Naive thymus-derived CD4-positive, alpha-beta T cell (primary cell): ENCODE measurements around the gene CHIA. TPM values are rescaled to one million over a fixed set of nuclear protein-coding genes. Genes with fewer than 3 reads are reported as not detected.

Experiments used
- ATAC-seq: fragments of 150-1000 bp; cut with Tn5 transposase; 2 replicates; pipeline ENCODE4 v1.10.0; 2021; ENCODE audit warnings: mild to moderate bottlenecking, moderate library complexity
- CTCF ChIA-PET: fragments of 350-600 bp; sonication (Branson Sonifier 250); formaldehyde crosslinking; loops from one replicate; lab custom pipeline; 2021; ENCODE audit warnings: antibody characterized with exemption; lab: Charles Lee
- POLR2A ChIA-PET: fragments of 350-600 bp; sonication (Branson Sonifier 250); formaldehyde crosslinking; loops from one replicate; lab custom pipeline; 2021; ENCODE audit warnings: antibody characterized with exemption, inconsistent platforms; lab: Charles Lee
- DNase-seq, 9 donors: peaks; one replicate each; pipeline versions ENCODE4 v3.0.0 to v3.0.0-alpha.2; 2020 to 2022; ENCODE audit warnings: mixed read lengths in 1 of 9
- H3K27ac ChIP-seq: one replicate; pipeline ENCODE4 v1.7.0; 2013; ENCODE audit warnings: mild to moderate bottlenecking, low read depth, low read length, moderate library complexity
- H3K27me3 ChIP-seq, 2 donors: one replicate each; pipeline ENCODE4 v1.7.0; 2013; ENCODE audit warnings: low read length in 2 of 2, mild to moderate bottlenecking in 2 of 2, moderate library complexity in 2 of 2; ENCODE audit not compliant: control insufficient read depth in 2 of 2, insufficient read depth in 2 of 2
- H3K36me3 ChIP-seq, 3 experiments: 1 replicate in 2 of 3; 2 replicates in 1 of 3; pipeline ENCODE4 v1.7.0; 2013; ENCODE audit warnings: low read length in 3 of 3, mild to moderate bottlenecking in 3 of 3, moderate library complexity in 1 of 3; ENCODE audit not compliant: insufficient read depth in 3 of 3, control insufficient read depth in 2 of 3
- H3K4me1 ChIP-seq, 2 donors: one replicate each; pipeline ENCODE4 v1.7.0; 2013; ENCODE audit warnings: low read length in 2 of 2, mild to moderate bottlenecking in 2 of 2, moderate library complexity in 1 of 2; ENCODE audit not compliant: control insufficient read depth in 2 of 2, insufficient read depth in 2 of 2
- H3K4me3 ChIP-seq: 2 replicates; pipeline ENCODE4 v1.7.0; 2013; ENCODE audit warnings: mild to moderate bottlenecking, low read length
- H3K9me3 ChIP-seq, 3 experiments: 1 replicate in 2 of 3; 2 replicates in 1 of 3; pipeline ENCODE4 v1.7.0; 2013; ENCODE audit warnings: low read length in 3 of 3; ENCODE audit not compliant: control insufficient read depth in 2 of 3
- H3K27ac Mint-ChIP-seq, 9 donors: one replicate each; pipeline ENCODE4 v1.8.0; 2020 to 2022; ENCODE audit warnings: mixed read lengths in 9 of 9, mild to moderate bottlenecking in 8 of 9, moderate library complexity in 5 of 9, inconsistent platforms in 2 of 9
- H3K27me3 Mint-ChIP-seq, 5 donors: one replicate each; pipeline ENCODE4 v1.8.0; 2021 to 2022; ENCODE audit warnings: mixed read lengths in 5 of 5, mild to moderate bottlenecking in 1 of 5
- H3K36me3 Mint-ChIP-seq, 5 donors: one replicate each; pipeline ENCODE4 v1.8.0; 2020 to 2022; ENCODE audit warnings: mixed read lengths in 5 of 5, mild to moderate bottlenecking in 3 of 5, inconsistent platforms in 1 of 5
- H3K4me1 Mint-ChIP-seq, 7 donors: one replicate each; pipeline ENCODE4 v1.8.0; 2020 to 2022; ENCODE audit warnings: mixed read lengths in 7 of 7, mild to moderate bottlenecking in 3 of 7, inconsistent platforms in 1 of 7
- H3K4me3 Mint-ChIP-seq, 10 donors: one replicate each; pipeline ENCODE4 v1.8.0; 2020 to 2022; ENCODE audit warnings: mild to moderate bottlenecking in 10 of 10, mixed read lengths in 10 of 10, moderate library complexity in 6 of 10, inconsistent platforms in 2 of 10
- H3K9me3 Mint-ChIP-seq, 11 donors: one replicate each; pipeline ENCODE4 v1.8.0; 2020 to 2022; ENCODE audit warnings: mixed read lengths in 11 of 11, mild to moderate bottlenecking in 4 of 11, inconsistent platforms in 1 of 11, moderate library complexity in 1 of 11
- intact Hi-C, 2 donors: fragments of 100-400 bp; cut with micrococcal nuclease; formaldehyde crosslinking; loops; one replicate each; pipeline ENCODE4 v1.15.1; 2023
- polyA plus RNA-seq, 2 donors: library from polyadenylated mRNA; unstranded; fragments of 300-500 nt; fragmentation: Illumina TruSeq; gene quantifications; one replicate each; pipeline ENCODE4 v1.2.3, GENCODE V29; 2021
- total RNA-seq, 6 experiments: library from RNA in 5 of 6; stranded (reverse) in 5 of 6; gene quantifications; 1 replicate in 5 of 6; 2 replicates in 1 of 6; pipeline ENCODE4 v1.2.3 and lab custom pipeline; 2021 to 2026

The CHIA gene
- total RNA-seq (not detected), polyA plus RNA-seq (not detected), total RNA-seq (lab: John Stamatoyannopoulos, UW) (not detected)

DNA sequence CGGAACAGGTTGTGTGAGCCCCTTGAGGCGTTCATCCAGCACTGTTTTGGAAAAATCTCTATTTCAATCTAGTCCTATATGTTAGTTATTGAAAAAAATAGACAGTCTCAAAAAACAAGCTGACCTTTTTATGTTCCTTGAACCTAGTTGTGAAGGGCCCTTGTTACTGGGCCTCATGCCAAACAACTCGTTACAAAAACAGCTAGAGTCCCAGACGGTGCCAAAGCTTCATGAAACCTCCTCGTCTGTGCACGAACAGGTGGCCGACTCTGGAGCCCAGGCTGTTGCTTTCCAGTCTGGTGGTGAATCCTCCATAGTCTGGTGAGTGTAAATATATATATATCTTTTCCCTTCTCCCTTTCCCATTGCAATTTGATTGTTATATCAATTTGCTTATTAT is at the start of gene CHIA:
CHIA (plus strand) TSS at position 222 of the 400 bp plus-strand sequence. CDS start 19,617 bp downstream, outside the sequence.
- Histone ChIP-seq H3K27me3 (no peaks in the 10 kb centered on the region), H3K4me3 (no peak within 1 kb of the TSS), H3K36me3 (no peaks in the 10 kb centered on the region), H3K9me3 (no peaks in the 10 kb centered on the region), H3K4me1 (no peaks in the 10 kb centered on the region), H3K27ac (no peak within 1 kb of the TSS)
- DNase-seq (no peak), ATAC-seq (no peak)
- H3K27me3 Mint-ChIP-seq = peaks cover 0 to 2% (median 0%) of the 10 kb centered on the region in 5 donors
- H3K36me3 Mint-ChIP-seq = no peaks in the 10 kb centered on the region
- peaks cover 0 to 22% (median 16%) of the 10 kb centered on the region in 7 donors for H3K4me1 Mint-ChIP-seq
- H3K4me3 Mint-ChIP-seq = no peak within 1 kb of the TSS
- intact Hi-C loops = no loop called here
- ChIA-PET POLR2A (no interaction called here), CTCF (no interaction called here)
- H3K9me3 Mint-ChIP-seq = peaks cover 0 to 5% (median 0%) of the 10 kb centered on the region in 11 donors
- H3K27ac Mint-ChIP-seq = no peak within 1 kb of the TSS

DNA sequence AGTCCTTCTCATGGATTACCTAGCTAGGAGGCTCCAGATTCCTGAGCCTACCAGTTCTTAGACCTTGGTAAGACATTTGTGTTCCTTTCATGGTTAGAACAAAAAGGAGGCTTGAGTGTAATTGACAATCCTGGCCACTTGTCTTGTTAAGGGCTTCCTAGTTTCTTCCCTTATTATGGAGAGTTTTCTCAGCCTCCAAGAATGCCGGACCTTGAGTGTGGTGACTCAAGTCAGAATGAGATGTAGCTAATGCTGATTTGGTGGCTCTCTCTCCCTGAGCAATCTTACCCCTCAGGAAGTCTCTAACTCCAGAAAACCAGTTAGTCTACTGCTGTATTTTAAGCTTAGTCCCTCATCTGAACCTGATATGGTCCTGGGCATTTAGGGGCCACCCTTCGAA is 48.9 kb upstream of the CHIA start:
- H3K27me3 ChIP-seq = no peaks in the 10 kb centered on the region
- Mint-ChIP-seq H3K27ac (peak overlapping the region in 3 of 9 donors; percentile 12 to 83 (median 28)), H3K36me3 (peaks cover 36 to 77% (median 53%) of the 10 kb centered on the region in 5 donors), H3K27me3 (no peaks in the 10 kb centered on the region), H3K4me3 (no peak overlapping the region), H3K9me3 (peaks cover 0 to 7% (median 0%) of the 10 kb centered on the region in 11 donors), H3K4me1 (peaks cover 3 to 42% (median 17%) of the 10 kb centered on the region in 7 donors)
- H3K36me3 ChIP-seq = peaks cover 0 to 59% (median 0%) of the 10 kb centered on the region in 3 experiments
- no peaks in the 10 kb centered on the region for H3K9me3 ChIP-seq
- no peak overlapping the region for H3K4me3 ChIP-seq
- CTCF ChIA-PET = interaction anchor here (0.7 to 1.0 kb wide), 2 partner anchors 10 to 92 kb away, joined by 3 read pairs; no protein-coding TSS in a partner anchor
- no peak overlapping the region for H3K27ac ChIP-seq
- DNase-seq (no peak), ATAC-seq (no peak)
- H3K4me1 ChIP-seq = no peaks in the 10 kb centered on the region
- POLR2A ChIA-PET = interaction anchor here (1.0 kb wide), 1 partner anchor 13 kb away, joined by 4 read pairs; no protein-coding TSS in a partner anchor
- intact Hi-C loops = no loop called here

DNA sequence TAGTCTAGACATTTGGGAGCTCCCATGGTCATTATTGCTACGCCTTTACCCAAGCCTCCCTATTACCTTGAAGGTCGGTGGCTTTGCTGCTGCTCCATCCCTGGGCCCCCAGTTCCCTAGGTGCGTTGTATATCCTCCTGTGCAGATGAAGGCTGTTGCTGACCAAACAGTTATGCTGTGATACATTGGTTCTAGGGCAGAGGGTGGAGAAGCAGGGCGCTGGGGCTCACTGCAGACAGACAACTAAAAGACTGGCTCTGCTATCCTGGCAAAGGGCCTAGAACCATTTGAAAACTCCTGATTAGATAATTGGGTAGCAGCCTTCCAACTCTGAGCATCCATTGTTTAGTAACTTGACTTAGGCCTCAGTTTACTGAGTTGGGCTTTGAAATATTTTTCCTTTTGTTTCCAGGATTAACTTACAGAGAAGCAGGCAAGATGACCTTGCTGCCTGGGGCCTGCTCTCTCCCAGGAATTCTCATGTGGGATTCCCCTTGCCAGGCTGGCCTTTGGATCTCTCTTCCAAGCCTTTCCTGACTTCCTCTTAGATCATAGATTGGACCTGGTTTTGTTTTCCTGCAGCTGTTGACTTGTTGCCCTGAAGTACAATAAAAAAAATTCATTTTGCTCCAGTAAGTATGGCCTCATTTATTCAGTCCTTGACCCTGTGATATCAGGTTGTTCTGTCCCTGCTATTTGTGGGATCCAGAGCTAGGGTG is 47.7 kb upstream of the CHIA start:
- Mint-ChIP-seq H3K4me3 (no peak overlapping the region), H3K9me3 (peaks cover 0 to 7% (median 0%) of the 10 kb centered on the region in 11 donors), H3K27ac (peak overlapping the region in 4 of 9 donors; percentile 47 to 83 (median 52)), H3K4me1 (peaks cover 0 to 30% (median 14%) of the 10 kb centered on the region in 7 donors), H3K36me3 (peaks cover 34 to 65% (median 42%) of the 10 kb centered on the region in 5 donors), H3K27me3 (no peaks in the 10 kb centered on the region)
- DNase-seq (no peak), ATAC-seq (no peak)
- Histone ChIP-seq H3K4me3 (no peak overlapping the region), H3K4me1 (no peaks in the 10 kb centered on the region), H3K9me3 (no peaks in the 10 kb centered on the region), H3K27me3 (no peaks in the 10 kb centered on the region), H3K36me3 (peaks cover 0 to 59% (median 0%) of the 10 kb centered on the region in 3 experiments), H3K27ac (no peak overlapping the region)
- intact Hi-C loops = no loop called here
- CTCF ChIA-PET = no interaction called here
- POLR2A ChIA-PET = interaction anchor here (1.0 kb wide), 1 partner anchor 14 kb away, joined by 4 read pairs; no protein-coding TSS in a partner anchor

DNA sequence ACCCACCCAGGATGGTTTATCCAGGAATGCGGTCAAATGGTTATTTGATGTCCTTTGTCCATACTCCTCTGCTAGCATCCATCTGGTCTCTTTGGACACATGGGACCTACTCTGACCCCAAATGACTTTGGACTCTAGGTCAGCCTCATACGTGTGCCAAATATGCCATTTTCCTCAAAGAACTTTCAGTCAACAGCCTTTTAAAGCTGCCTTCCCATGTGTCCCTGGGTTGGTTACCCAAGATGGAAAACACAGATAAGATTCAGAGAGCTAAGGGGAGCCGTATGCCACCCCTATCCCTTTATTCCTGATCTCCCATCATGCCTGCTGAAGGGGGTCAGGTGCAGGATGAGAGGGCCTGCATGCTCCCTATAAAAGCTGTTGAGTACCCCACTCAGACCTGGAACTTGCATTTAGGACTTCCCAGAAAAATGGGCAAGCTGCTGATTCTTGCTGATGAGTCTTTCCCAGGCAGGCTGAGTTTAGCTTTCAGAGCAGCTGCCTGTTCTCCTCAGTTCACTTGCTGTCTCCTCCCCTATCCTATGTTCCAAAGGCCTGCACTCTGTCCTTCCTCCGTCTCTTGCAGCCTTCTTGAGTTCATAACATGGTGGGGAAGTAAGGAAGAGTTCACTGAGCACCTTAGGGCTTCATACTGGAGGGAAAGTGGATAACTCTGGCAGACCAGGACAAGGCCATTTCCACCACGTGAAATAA is 43.4 kb upstream of the CHIA start:
- ChIA-PET POLR2A (interaction anchor here (0.7 kb wide), 1 partner anchor 35 kb away, joined by 4 read pairs; no protein-coding TSS in a partner anchor), CTCF (no interaction called here)
- ATAC-seq (no peak), DNase-seq (no peak)
- Mint-ChIP-seq H3K36me3 (peaks cover 10 to 25% (median 12%) of the 10 kb centered on the region in 5 donors), H3K9me3 (peaks cover 0 to 2% (median 0%) of the 10 kb centered on the region in 11 donors), H3K27me3 (no peaks in the 10 kb centered on the region), H3K4me1 (peaks cover 9 to 19% (median 18%) of the 10 kb centered on the region in 7 donors), H3K27ac (peak overlapping the region in 3 of 9 donors; percentile 16 to 58 (median 18)), H3K4me3 (no peak overlapping the region)
- H3K4me3 ChIP-seq = no peak overlapping the region
- no peak overlapping the region for H3K27ac ChIP-seq
- no peaks in the 10 kb centered on the region for H3K27me3 ChIP-seq
- H3K9me3 ChIP-seq = no peaks in the 10 kb centered on the region
- H3K36me3 ChIP-seq = peaks cover 0 to 18% (median 0%) of the 10 kb centered on the region in 3 experiments
- intact Hi-C loops = no loop called here
- H3K4me1 ChIP-seq = peaks cover 4 to 10% of the 10 kb centered on the region in 2 donors

DNA sequence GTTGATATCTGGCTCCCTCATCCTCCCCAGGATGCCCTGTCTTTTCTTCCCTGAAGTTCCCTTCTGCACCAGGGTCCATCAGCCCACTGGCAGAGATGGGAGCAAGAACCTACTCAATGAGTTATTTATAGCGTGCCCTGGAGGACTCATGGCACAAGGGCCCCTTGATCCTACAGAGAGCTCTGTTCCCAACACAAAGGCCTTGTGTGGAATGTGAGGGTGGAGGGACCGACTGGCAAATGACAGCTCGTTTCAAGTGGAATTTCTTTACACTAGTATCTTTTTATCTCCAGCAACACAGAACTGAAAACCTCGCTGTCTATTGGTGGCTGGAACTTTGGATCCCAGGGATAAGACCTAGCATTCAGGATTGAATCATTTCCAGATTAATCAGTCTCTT is 40.7 kb upstream of the CHIA start:
- H3K27me3 Mint-ChIP-seq = peaks cover 0 to 5% (median 0%) of the 10 kb centered on the region in 5 donors
- CTCF ChIA-PET = interaction anchor here (0.7 to 1.5 kb wide), 3 partner anchors 70 to 220 kb away, joined by 3 to 5 read pairs (median 3); no protein-coding TSS in a partner anchor
- no peak overlapping the region for H3K4me3 Mint-ChIP-seq
- DNase-seq (no peak), ATAC-seq (no peak)
- Histone ChIP-seq H3K27me3 (no peaks in the 10 kb centered on the region), H3K36me3 (no peaks in the 10 kb centered on the region), H3K9me3 (no peaks in the 10 kb centered on the region), H3K27ac (no peak overlapping the region), H3K4me1 (peaks cover 4 to 10% of the 10 kb centered on the region in 2 donors), H3K4me3 (no peak overlapping the region)
- intact Hi-C loops = loop anchor here in 1 of 2 donors (2.0 kb wide), 2 partner anchors 21 kb away; no protein-coding TSS in a partner anchor
- peaks cover 9 to 38% (median 33%) of the 10 kb centered on the region in 7 donors for H3K4me1 Mint-ChIP-seq
- peak overlapping the region in 1 of 9 donors; percentile 52 for H3K27ac Mint-ChIP-seq
- POLR2A ChIA-PET = interaction anchor here (1.0 to 2.0 kb wide), 3 partner anchors 18 to 34 kb away, joined by 3 to 9 read pairs (median 5); no protein-coding TSS in a partner anchor
- H3K9me3 Mint-ChIP-seq = peaks cover 0 to 2% (median 0%) of the 10 kb centered on the region in 11 donors
- H3K36me3 Mint-ChIP-seq = peaks cover 0 to 6% (median 0%) of the 10 kb centered on the region in 5 donors

DNA sequence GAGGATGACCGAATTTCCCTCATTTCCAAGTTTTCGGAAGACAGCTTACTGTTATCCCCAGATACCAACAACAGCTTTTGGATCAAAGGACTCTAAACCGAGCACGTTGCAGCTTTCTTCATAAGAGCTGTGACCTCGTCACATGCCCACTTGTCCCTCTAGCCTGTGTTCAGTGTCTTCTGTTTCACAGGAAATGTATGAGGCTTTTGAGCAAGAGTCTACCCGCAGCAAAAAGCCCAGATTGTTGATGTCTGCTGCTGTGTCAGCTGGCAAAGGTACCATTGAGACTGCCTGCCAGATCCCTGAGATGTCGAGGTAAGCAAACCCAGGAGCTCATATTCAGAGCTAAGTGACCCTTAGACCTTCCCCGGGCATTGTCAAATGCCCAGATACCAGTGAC is 39.1 kb upstream of the CHIA start:
- Mint-ChIP-seq H3K27me3 (peaks cover 0 to 8% (median 0%) of the 10 kb centered on the region in 5 donors), H3K4me1 (peaks cover 9 to 45% (median 39%) of the 10 kb centered on the region in 7 donors), H3K9me3 (no peaks in the 10 kb centered on the region), H3K27ac (peak overlapping the region; percentile 57 to 95 (median 67)), H3K4me3 (peak overlapping the region in 6 of 10 donors; percentile 7 to 56 (median 24)), H3K36me3 (peaks cover 0 to 3% (median 0%) of the 10 kb centered on the region in 5 donors)
- ChIA-PET POLR2A (interaction anchor here (0.7 to 2.2 kb wide), 6 partner anchors 13 to 69 kb away, joined by 3 to 11 read pairs (median 4); no protein-coding TSS in a partner anchor), CTCF (interaction anchor here (0.7 to 1.3 kb wide), 4 partner anchors 27 to 54 kb away, joined by 3 to 4 read pairs (median 3); no protein-coding TSS in a partner anchor)
- peak; percentile 82 for ATAC-seq
- DNase-seq = peak in 7 of 9 donors; percentile 25 to 54 (median 37)
- no peaks in the 10 kb centered on the region for H3K9me3 ChIP-seq
- peak overlapping the region; percentile 6 for H3K27ac ChIP-seq
- H3K4me3 ChIP-seq = no peak overlapping the region
- intact Hi-C loops = loop anchor here in 1 of 2 donors (2.0 kb wide), 2 partner anchors 19 to 23 kb away; no protein-coding TSS in a partner anchor
- H3K27me3 ChIP-seq = no peaks in the 10 kb centered on the region
- H3K36me3 ChIP-seq = no peaks in the 10 kb centered on the region
- peaks cover 4 to 10% of the 10 kb centered on the region in 2 donors for H3K4me1 ChIP-seq
